Measurements from ENCODE around the gene STX1B.

The STX1B gene

DNA sequence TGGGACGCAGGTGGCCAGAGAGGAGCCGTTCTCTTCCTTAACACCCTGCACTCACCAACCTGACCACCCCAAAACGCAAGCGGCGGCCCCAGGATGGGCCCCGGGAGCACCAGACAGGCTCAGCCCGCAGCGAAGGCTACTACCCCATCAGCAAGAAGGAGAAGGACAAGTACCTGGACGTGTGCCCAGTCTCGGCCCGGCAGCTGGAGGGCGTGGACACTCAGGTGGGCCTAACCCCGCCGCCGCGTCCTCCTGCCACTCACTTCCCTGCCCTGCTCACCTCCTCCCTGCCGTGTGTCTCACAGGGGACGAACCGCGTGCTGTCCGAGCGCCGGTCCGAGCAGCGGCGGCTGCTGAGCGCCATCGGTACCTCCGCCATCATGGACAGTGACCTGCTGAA is 30.0 kb downstream of the STX1B start:
- Histone ChIP-seq H3K27me3 (replicated peaks; ENCODE audit: control insufficient read depth, insufficient read depth, low read length, poor library complexity, severe bottlenecking) (no peaks in the 10 kb centered on the region), H3K36me3 (ENCODE audit: control insufficient read depth, insufficient read depth, low read length) (peaks cover 55% of the 10 kb centered on the region), H3K27ac (ENCODE audit: insufficient read depth, low read length, poor library complexity, severe bottlenecking) (no peak overlapping the region), H3K4me1 (ENCODE audit: control insufficient read depth, insufficient read depth, low read length, poor library complexity, severe bottlenecking) (peaks cover 5% of the 10 kb centered on the region), H3K9me3 (ENCODE audit: control insufficient read depth, low read length) (no peaks in the 10 kb centered on the region), H3K4me3 (ENCODE audit: insufficient read depth, low read depth, low read length, poor library complexity, severe bottlenecking) (no peak overlapping the region)
- no peak for DNase-seq

DNA sequence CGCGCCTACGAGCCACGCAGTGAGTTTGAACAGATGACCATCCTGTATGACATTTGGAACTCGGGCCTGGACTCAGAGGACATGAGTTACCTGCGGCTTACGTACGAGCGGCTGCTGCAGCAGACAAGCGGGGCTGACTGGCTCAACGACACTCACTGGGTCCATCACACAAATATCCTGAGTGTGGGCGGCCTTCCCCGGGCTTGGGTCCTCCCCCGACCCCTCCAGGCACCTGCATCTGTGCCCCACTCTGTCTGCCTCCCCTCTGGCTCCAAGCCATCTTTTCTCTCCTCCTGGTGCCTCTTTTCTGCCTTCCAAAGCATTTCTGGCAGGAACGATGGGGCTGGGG is 30.4 kb downstream of the STX1B start:
- H3K27ac ChIP-seq (ENCODE audit: insufficient read depth, low read length, poor library complexity, severe bottlenecking): no peak overlapping the region
- H3K4me3 ChIP-seq (ENCODE audit: insufficient read depth, low read depth, low read length, poor library complexity, severe bottlenecking): no peak overlapping the region
- peaks cover 2% of the 10 kb centered on the region for H3K4me1 ChIP-seq (ENCODE audit: control insufficient read depth, insufficient read depth, low read length, poor library complexity, severe bottlenecking)
- peaks cover 57% of the 10 kb centered on the region for H3K36me3 ChIP-seq (ENCODE audit: control insufficient read depth, insufficient read depth, low read length)
- H3K27me3 ChIP-seq (replicated peaks; ENCODE audit: control insufficient read depth, insufficient read depth, low read length, poor library complexity, severe bottlenecking): no peaks in the 10 kb centered on the region
- DNase-seq: no peak
- H3K9me3 ChIP-seq (ENCODE audit: control insufficient read depth, low read length): no peaks in the 10 kb centered on the region

DNA sequence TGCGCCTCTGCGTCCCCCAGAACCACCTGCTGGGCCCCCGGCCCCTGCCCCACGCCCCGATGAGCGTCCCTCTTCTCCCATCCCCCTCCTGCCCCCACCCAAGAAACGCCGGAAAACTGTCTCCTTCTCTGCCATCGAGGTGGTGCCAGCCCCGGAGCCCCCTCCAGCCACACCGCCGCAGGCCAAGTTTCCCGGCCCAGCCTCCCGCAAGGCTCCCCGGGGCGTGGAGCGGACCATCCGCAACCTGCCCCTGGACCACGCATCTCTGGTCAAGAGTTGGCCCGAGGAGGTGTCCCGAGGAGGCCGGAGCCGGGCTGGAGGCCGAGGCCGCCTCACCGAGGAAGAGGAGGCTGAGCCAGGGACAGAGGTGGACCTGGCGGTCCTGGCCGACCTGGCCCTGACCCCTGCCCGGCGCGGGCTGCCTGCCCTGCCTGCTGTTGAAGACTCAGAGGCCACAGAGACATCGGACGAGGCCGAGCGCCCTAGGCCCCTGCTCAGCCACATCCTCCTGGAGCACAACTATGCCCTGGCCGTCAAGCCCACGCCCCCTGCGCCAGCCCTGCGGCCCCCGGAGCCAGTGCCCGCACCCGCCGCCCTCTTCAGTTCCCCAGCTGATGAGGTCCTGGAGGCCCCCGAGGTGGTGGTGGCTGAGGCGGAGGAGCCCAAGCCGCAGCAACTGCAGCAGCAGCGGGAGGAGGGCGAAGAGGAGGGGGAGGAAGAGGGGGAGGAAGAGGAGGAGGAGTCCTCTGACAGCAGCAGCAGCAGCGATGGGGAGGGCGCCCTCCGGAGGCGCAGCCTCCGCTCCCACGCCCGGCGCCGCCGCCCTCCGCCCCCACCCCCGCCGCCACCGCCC is 31.0 kb downstream of the STX1B start:
- Histone ChIP-seq H3K4me1 (ENCODE audit: control insufficient read depth, insufficient read depth, low read length, poor library complexity, severe bottlenecking) (no peaks in the 10 kb centered on the region), H3K4me3 (ENCODE audit: insufficient read depth, low read depth, low read length, poor library complexity, severe bottlenecking) (no peak overlapping the region), H3K27ac (ENCODE audit: insufficient read depth, low read length, poor library complexity, severe bottlenecking) (no peak overlapping the region), H3K27me3 (replicated peaks; ENCODE audit: control insufficient read depth, insufficient read depth, low read length, poor library complexity, severe bottlenecking) (no peaks in the 10 kb centered on the region), H3K9me3 (ENCODE audit: control insufficient read depth, low read length) (no peaks in the 10 kb centered on the region), H3K36me3 (ENCODE audit: control insufficient read depth, insufficient read depth, low read length) (peaks cover 57% of the 10 kb centered on the region)
- DNase-seq: no peak

DNA sequence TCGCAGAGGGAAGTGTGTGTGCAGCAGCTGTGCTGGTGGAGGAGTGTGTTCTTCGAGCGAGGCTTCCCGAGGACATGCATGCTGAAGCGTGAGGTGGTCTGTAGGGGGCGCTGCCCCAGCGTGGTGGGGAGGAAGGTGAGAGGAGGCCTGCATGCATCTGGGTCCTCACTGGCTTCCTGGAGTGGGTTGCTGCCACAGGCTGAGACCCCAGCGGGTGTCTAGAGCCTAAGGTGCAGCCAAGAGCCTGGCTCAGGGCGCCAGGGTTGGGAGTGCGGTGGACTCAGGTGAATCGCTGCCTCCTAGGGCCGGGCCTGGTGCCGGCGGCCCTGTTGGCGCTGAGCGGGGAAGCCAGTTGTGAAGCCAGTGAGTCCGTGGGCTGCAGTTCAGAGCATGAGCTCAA is 32.9 kb downstream of the STX1B start:
- no peak overlapping the region for H3K4me3 ChIP-seq (ENCODE audit: insufficient read depth, low read depth, low read length, poor library complexity, severe bottlenecking)
- no peaks in the 10 kb centered on the region for H3K27me3 ChIP-seq (replicated peaks; ENCODE audit: control insufficient read depth, insufficient read depth, low read length, poor library complexity, severe bottlenecking)
- peaks cover 65% of the 10 kb centered on the region for H3K36me3 ChIP-seq (ENCODE audit: control insufficient read depth, insufficient read depth, low read length)
- no peak for DNase-seq
- H3K27ac ChIP-seq (ENCODE audit: insufficient read depth, low read length, poor library complexity, severe bottlenecking): no peak overlapping the region
- H3K4me1 ChIP-seq (ENCODE audit: control insufficient read depth, insufficient read depth, low read length, poor library complexity, severe bottlenecking): no peaks in the 10 kb centered on the region
- no peaks in the 10 kb centered on the region for H3K9me3 ChIP-seq (ENCODE audit: control insufficient read depth, low read length)

DNA sequence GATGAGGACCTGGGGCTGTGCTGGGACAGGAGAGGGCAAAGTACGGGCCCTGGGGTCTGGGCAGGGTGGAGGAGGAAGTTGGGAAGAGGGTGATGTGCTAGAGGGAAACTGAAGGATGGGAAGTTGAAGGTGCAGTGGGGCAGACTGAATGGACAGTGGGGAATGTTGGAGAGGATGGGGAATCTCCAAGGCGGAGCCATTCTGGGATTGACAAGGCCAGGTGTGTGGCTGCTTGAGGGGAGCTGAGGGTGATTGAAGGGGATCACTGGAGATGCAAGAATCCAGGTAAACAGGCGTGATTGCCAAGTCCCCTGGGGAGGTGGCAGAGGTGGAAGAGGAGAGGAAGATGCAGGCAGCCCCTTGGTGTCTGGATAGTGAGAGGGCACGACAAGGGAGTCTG is 34.0 kb downstream of the STX1B start:
- no peaks in the 10 kb centered on the region for H3K27me3 ChIP-seq (replicated peaks; ENCODE audit: control insufficient read depth, insufficient read depth, low read length, poor library complexity, severe bottlenecking)
- no peaks in the 10 kb centered on the region for H3K4me1 ChIP-seq (ENCODE audit: control insufficient read depth, insufficient read depth, low read length, poor library complexity, severe bottlenecking)
- H3K4me3 ChIP-seq (ENCODE audit: insufficient read depth, low read depth, low read length, poor library complexity, severe bottlenecking): no peak overlapping the region
- no peak for DNase-seq
- no peak overlapping the region for H3K27ac ChIP-seq (ENCODE audit: insufficient read depth, low read length, poor library complexity, severe bottlenecking)
- peaks cover 71% of the 10 kb centered on the region for H3K36me3 ChIP-seq (ENCODE audit: control insufficient read depth, insufficient read depth, low read length)
- H3K9me3 ChIP-seq (ENCODE audit: control insufficient read depth, low read length): no peaks in the 10 kb centered on the region

DNA sequence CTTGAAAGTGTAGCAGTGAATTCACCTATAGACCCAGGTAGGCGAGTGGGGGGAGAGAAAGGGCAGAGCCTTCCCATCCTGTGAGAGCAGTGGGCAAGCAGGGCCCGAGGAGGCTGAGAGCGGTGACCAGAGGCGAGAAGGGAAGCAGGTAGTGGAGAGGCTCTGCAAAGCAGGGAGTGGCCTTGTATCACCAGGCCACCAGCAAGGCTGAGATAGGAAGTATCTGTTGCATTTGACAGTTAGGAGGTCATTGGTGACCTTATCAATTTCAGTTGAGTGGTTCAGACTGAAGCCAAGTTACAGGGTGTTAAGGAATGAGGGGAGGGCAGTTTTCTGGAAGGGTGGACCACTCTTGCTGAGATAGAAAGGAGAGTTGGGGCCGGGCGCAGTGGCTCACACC is 36.1 kb downstream of the STX1B start:
- H3K27me3 ChIP-seq (replicated peaks; ENCODE audit: control insufficient read depth, insufficient read depth, low read length, poor library complexity, severe bottlenecking): no peaks in the 10 kb centered on the region
- H3K9me3 ChIP-seq (ENCODE audit: control insufficient read depth, low read length): no peaks in the 10 kb centered on the region
- no peak overlapping the region for H3K27ac ChIP-seq (ENCODE audit: insufficient read depth, low read length, poor library complexity, severe bottlenecking)
- H3K4me3 ChIP-seq (ENCODE audit: insufficient read depth, low read depth, low read length, poor library complexity, severe bottlenecking): no peak overlapping the region
- no peaks in the 10 kb centered on the region for H3K4me1 ChIP-seq (ENCODE audit: control insufficient read depth, insufficient read depth, low read length, poor library complexity, severe bottlenecking)
- no peak for DNase-seq
- H3K36me3 ChIP-seq (ENCODE audit: control insufficient read depth, insufficient read depth, low read length): peaks cover 72% of the 10 kb centered on the region

DNA sequence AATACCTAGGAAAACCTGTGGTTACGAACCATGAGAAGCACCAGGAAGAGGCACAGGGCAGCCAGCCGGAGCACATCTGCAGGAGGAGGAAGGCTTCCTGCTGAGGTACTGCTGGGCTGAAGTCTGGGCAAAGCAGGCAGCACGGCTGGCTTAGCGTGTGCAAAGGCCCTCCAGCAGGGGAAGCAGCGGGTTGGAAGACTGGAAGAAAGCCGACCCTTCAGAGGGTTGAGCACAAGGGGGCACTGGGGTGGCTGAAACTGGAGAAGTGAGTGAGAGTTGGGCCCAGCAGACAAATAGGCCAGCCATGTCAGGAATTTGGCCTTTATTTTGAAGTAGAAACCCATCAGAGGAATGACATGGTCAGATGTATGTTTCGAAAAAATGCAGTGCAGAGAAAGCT is 37.6 kb downstream of the STX1B start:
- H3K9me3 ChIP-seq (ENCODE audit: control insufficient read depth, low read length): no peaks in the 10 kb centered on the region
- DNase-seq: no peak
- H3K4me1 ChIP-seq (ENCODE audit: control insufficient read depth, insufficient read depth, low read length, poor library complexity, severe bottlenecking): no peaks in the 10 kb centered on the region
- no peak overlapping the region for H3K4me3 ChIP-seq (ENCODE audit: insufficient read depth, low read depth, low read length, poor library complexity, severe bottlenecking)
- peaks cover 67% of the 10 kb centered on the region for H3K36me3 ChIP-seq (ENCODE audit: control insufficient read depth, insufficient read depth, low read length)
- no peak overlapping the region for H3K27ac ChIP-seq (ENCODE audit: insufficient read depth, low read length, poor library complexity, severe bottlenecking)
- H3K27me3 ChIP-seq (replicated peaks; ENCODE audit: control insufficient read depth, insufficient read depth, low read length, poor library complexity, severe bottlenecking): no peaks in the 10 kb centered on the region

DNA sequence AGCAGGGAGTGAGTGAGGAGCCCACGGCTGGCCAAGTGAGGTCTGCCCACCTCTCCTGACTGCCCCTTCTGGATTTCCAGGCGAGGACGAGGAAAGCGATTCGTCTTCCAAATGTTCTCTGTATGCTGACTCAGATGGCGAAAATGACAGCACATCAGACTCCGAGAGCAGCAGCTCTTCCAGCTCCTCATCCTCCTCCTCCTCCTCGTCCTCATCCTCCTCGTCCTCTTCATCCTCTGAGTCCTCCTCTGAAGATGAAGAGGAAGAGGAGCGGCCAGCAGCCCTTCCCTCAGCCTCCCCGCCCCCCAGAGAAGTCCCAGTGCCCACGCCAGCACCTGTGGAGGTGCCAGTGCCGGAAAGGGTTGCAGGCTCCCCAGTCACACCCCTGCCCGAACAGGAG is 39.1 kb downstream of the STX1B start:
- Histone ChIP-seq H3K9me3 (ENCODE audit: control insufficient read depth, low read length) (no peaks in the 10 kb centered on the region), H3K27me3 (replicated peaks; ENCODE audit: control insufficient read depth, insufficient read depth, low read length, poor library complexity, severe bottlenecking) (no peaks in the 10 kb centered on the region), H3K4me1 (ENCODE audit: control insufficient read depth, insufficient read depth, low read length, poor library complexity, severe bottlenecking) (no peaks in the 10 kb centered on the region), H3K27ac (ENCODE audit: insufficient read depth, low read length, poor library complexity, severe bottlenecking) (no peak overlapping the region), H3K36me3 (ENCODE audit: control insufficient read depth, insufficient read depth, low read length) (peaks cover 63% of the 10 kb centered on the region), H3K4me3 (ENCODE audit: insufficient read depth, low read depth, low read length, poor library complexity, severe bottlenecking) (no peak overlapping the region)
- no peak for DNase-seq

DNA sequence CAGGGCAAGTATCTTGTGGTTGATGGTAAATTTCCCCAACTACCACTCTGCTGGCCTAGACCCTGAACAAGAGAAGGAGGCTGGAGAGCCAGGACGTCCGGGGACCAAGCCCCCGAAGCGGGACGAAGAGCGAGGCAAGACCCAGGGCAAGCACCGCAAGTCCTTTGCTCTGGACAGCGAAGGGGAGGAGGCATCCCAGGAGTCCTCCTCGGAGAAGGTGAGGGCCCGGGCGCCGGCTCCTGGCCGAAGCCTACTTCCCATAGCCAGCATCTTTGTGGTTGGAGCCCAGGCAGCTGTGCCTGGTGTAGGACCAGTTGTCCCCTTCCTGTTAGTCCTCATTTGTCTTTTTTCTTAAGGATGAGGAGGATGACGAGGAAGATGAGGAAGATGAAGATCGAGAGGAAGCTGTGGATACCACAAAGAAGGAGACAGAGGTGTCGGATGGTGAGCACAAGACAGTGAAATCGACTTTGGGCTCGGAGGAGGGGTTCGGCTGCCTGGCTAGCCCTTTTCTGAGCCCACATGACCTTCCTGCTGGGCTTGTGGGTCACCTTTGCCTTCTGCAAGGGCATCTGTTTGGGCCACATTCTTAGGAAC is 41.1 kb downstream of the STX1B start:
- no peak overlapping the region for H3K27ac ChIP-seq (ENCODE audit: insufficient read depth, low read length, poor library complexity, severe bottlenecking)
- no peaks in the 10 kb centered on the region for H3K27me3 ChIP-seq (replicated peaks; ENCODE audit: control insufficient read depth, insufficient read depth, low read length, poor library complexity, severe bottlenecking)
- no peak for DNase-seq
- peaks cover 71% of the 10 kb centered on the region for H3K36me3 ChIP-seq (ENCODE audit: control insufficient read depth, insufficient read depth, low read length)
- no peaks in the 10 kb centered on the region for H3K9me3 ChIP-seq (ENCODE audit: control insufficient read depth, low read length)
- no peaks in the 10 kb centered on the region for H3K4me1 ChIP-seq (ENCODE audit: control insufficient read depth, insufficient read depth, low read length, poor library complexity, severe bottlenecking)
- H3K4me3 ChIP-seq (ENCODE audit: insufficient read depth, low read depth, low read length, poor library complexity, severe bottlenecking): no peak overlapping the region

DNA sequence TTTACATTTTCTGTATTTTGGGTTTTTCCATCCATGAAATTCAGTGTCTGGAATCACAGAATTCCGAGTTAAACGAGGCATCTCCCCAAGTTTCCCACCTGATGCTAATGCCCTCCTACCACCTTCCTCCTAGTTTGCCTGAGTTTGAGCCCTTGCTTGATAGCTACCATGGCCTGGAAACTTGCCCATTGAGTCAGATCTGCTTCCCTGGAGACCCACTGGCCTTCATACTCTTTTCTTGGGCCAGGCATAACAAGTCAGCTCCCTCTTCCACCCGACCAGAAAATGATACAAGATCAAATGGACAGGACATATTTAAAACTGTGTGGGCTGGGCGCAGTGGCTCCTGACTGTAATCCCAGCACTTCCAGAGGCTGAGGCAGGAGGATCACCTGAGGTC is 42.6 kb downstream of the STX1B start:
- no peak for DNase-seq
- peaks cover 75% of the 10 kb centered on the region for H3K36me3 ChIP-seq (ENCODE audit: control insufficient read depth, insufficient read depth, low read length)
- H3K4me1 ChIP-seq (ENCODE audit: control insufficient read depth, insufficient read depth, low read length, poor library complexity, severe bottlenecking): no peaks in the 10 kb centered on the region

More for the DNA sequence above, 42.6 kb downstream of the STX1B start:
- Histone ChIP-seq H3K9me3 (ENCODE audit: control insufficient read depth, low read length) (no peaks in the 10 kb centered on the region), H3K27me3 (replicated peaks; ENCODE audit: control insufficient read depth, insufficient read depth, low read length, poor library complexity, severe bottlenecking) (no peaks in the 10 kb centered on the region), H3K27ac (ENCODE audit: insufficient read depth, low read length, poor library complexity, severe bottlenecking) (no peak overlapping the region), H3K4me3 (ENCODE audit: insufficient read depth, low read depth, low read length, poor library complexity, severe bottlenecking) (no peak overlapping the region)

All from effector memory CD4-positive, alpha-beta T cell (primary cell).